K562 (cell line): ENCODE data around the gene LUC7L3. TPM values are rescaled to one million over a fixed set of nuclear protein-coding genes. Genes with fewer than 3 reads are reported as not detected.

ENCODE experiments used
- ATAC-seq: fragments of 200-7000 bp; cut with Tn5 transposase; 3 replicates; pipeline ENCODE4 v1.9.1; 2020; ENCODE audit warnings: moderate library complexity
- BruUV-seq: library from RNA; stranded (reverse); fragments of 400-500 nt; replicated peaks from 2 replicates; lab custom pipeline; 2021; lab: Mats Ljungman, UMichigan
- CTCF ChIA-PET: fragments of 300-600 bp; formaldehyde crosslinking; extraction: SDS; loops from one replicate; lab custom pipeline; 2021; ENCODE audit warnings: low intra/inter-chr PET ratio; lab: Yijun Ruan, JAX
- POLR2A ChIA-PET: fragments of 300-600, 350-650 bp; sonication (Branson Sonifier 250); formaldehyde crosslinking; extraction: SDS; loops from one replicate; lab custom pipeline; 2021; ENCODE audit warnings: antibody characterized with exemption, inconsistent platforms; lab: Yijun Ruan, JAX
- DNase-seq, 4 experiments: peaks; one replicate each; pipeline versions ENCODE4 v3.0.0 to v3.0.0-alpha.2; 2011 to 2018; ENCODE audit warnings: low spot score in 3 of 4, mixed read lengths in 3 of 4; ENCODE audit errors: extremely low read depth in 1 of 4
- FAIRE-seq: peaks from 2 replicates; lab custom pipeline; 2011; peaks lifted over from hg19 to GRCh38; lab: Jason Lieb, UNC
- H2AFZ ChIP-seq: 2 replicates; pipeline ENCODE4 v1.6.0; 2011; ENCODE audit warnings: low read depth, low read length, control low read depth, inconsistent platforms
- H3K27ac ChIP-seq: fragments of 200-600 bp; 3 replicates; pipeline ENCODE4 v1.8.0; 2011; ENCODE audit warnings: low read depth, mild to moderate bottlenecking, control low read depth, inconsistent platforms, low read length, moderate library complexity, mixed read lengths; ENCODE audit errors: extremely low read depth
- H3K27me3 ChIP-seq, 2 experiments: fragments of 300-600 bp in 1 of 2; 2 replicates in 1 of 2; 3 replicates in 1 of 2; pipeline versions ENCODE4 v1.6.0 to v1.8.0; 2011; ENCODE audit warnings: inconsistent platforms in 2 of 2, low read length in 2 of 2, mild to moderate bottlenecking in 1 of 2, mixed read lengths in 1 of 2, moderate library complexity in 1 of 2; ENCODE audit not compliant: control insufficient read depth in 2 of 2, insufficient read depth in 2 of 2
- H3K36me3 ChIP-seq: fragments of 300-600 bp; 3 replicates; pipeline ENCODE4 v1.8.0; 2011; ENCODE audit warnings: mild to moderate bottlenecking, low read length, inconsistent platforms; ENCODE audit not compliant: control insufficient read depth, insufficient read depth
- H3K4me1 ChIP-seq, 2 experiments: fragments of 200-600 bp in 1 of 2; replicated peaks in 1 of 2; 2 replicates in 1 of 2; 3 replicates in 1 of 2; pipeline versions ENCODE4 v1.5.1 to v1.8.0; 2011; ENCODE audit warnings: inconsistent platforms in 2 of 2, low read length in 2 of 2, mild to moderate bottlenecking in 1 of 2, mixed read lengths in 1 of 2, moderate library complexity in 1 of 2; ENCODE audit not compliant: control insufficient read depth in 2 of 2, insufficient read depth in 2 of 2
- H3K4me2 ChIP-seq: 2 replicates; pipeline ENCODE4 v1.6.1; 2011; ENCODE audit warnings: low read length, control low read depth, inconsistent platforms, mixed read lengths; ENCODE audit not compliant: insufficient read depth
- H3K4me3 ChIP-seq: fragments of 200-600 bp; sonication (generic), shearing (Covaris generic); 2 replicates; pipeline ENCODE4 v1.5.1; 2016; ENCODE audit warnings: control low read depth, inconsistent platforms
- H3K79me2 ChIP-seq: fragments of 200-600 bp; 3 replicates; pipeline ENCODE4 v1.8.0; 2011; ENCODE audit warnings: low read length, inconsistent platforms; ENCODE audit not compliant: control insufficient read depth, insufficient read depth
- H3K9ac ChIP-seq, 2 experiments: 2 replicates each; pipeline versions ENCODE4 v1.6.0 to v1.6.1; 2011; ENCODE audit warnings: low read depth in 2 of 2, low read length in 2 of 2, control low read depth in 1 of 2, inconsistent platforms in 1 of 2, mild to moderate bottlenecking in 1 of 2, mixed read lengths in 1 of 2; ENCODE audit not compliant: insufficient read depth in 1 of 2
- H3K9me1 ChIP-seq: one replicate; pipeline ENCODE4 v1.6.0; 2011; ENCODE audit warnings: inconsistent platforms, mild to moderate bottlenecking, low read length, moderate library complexity; ENCODE audit not compliant: control insufficient read depth, insufficient read depth
- H3K9me3 ChIP-seq: replicated peaks from 2 replicates; pipeline ENCODE4 v1.5.1; 2011; ENCODE audit warnings: low read depth, low read length, inconsistent platforms; ENCODE audit not compliant: control insufficient read depth, insufficient read depth
- H4K20me1 ChIP-seq: replicated peaks from 2 replicates; pipeline ENCODE4 v1.6.1; 2011; ENCODE audit warnings: low read length, inconsistent platforms, mixed read lengths; ENCODE audit not compliant: control insufficient read depth, insufficient read depth
- GTF2B ChIP-seq: IDR thresholded peaks from 2 replicates; pipeline ENCODE4 v1.6.1; 2011; ENCODE audit not compliant: insufficient read length; ENCODE audit errors: extremely low read depth
- NRF1 ChIP-seq, 2 experiments: fragments of 450-650 bp; IDR thresholded peaks in 1 of 2; conservative IDR thresholded peaks in 1 of 2; 2 replicates each; pipeline ENCODE4 v1.6.1; 2014; ENCODE audit warnings: mild to moderate bottlenecking in 2 of 2
- PHB ChIP-seq: fragments of 250-450 bp; sonication (Bioruptor Pico); IDR thresholded peaks from 2 replicates; pipeline ENCODE4 v1.5.0; 2021
- PHF21A ChIP-seq: fragments of 450-650 bp; IDR thresholded peaks from 2 replicates; pipeline ENCODE4 v1.6.1; 2017; ENCODE audit warnings: low read depth, borderline replicate concordance
- POLR3G ChIP-seq: IDR thresholded peaks from 2 replicates; pipeline ENCODE4 v1.6.1; 2011; ENCODE audit not compliant: insufficient read length, insufficient replicate concordance; ENCODE audit errors: extremely low read depth
- RFX1 ChIP-seq: fragments of 450-650 bp; IDR thresholded peaks from 2 replicates; pipeline ENCODE4 v1.6.1; 2016; ENCODE audit warnings: mild to moderate bottlenecking, moderate library complexity
- SETDB1 ChIP-seq: IDR thresholded peaks from one replicate; pipeline ENCODE4 v1.6.1; 2012; ENCODE audit warnings: low read length, control low read depth, inconsistent platforms
- USF1 ChIP-seq: sonication (generic); formaldehyde crosslinking; IDR thresholded peaks from 2 replicates; pipeline ENCODE4 v1.9.0; 2022; ENCODE audit warnings: mild to moderate bottlenecking, missing genetic modification reagents
- ZBTB11 ChIP-seq, 3 experiments: fragments of 200-800 bp in 1 of 3; fragments of 250-450 bp in 1 of 3; fragments of 450-650 bp in 1 of 3; sonication (Bioruptor Pico) in 1 of 3; sonication (Bioruptor generic) in 1 of 3; formaldehyde crosslinking in 1 of 3; IDR thresholded peaks; 2 replicates each; pipeline versions ENCODE4 v1.6.1 to v1.8.0; 2016 to 2022; ENCODE audit warnings: mild to moderate bottlenecking in 2 of 3, missing genetic modification characterization in 2 of 3, missing compliant biosample characterization in 1 of 3, moderate library complexity in 1 of 3
- ZHX1 ChIP-seq: fragments of 150-350 bp; conservative IDR thresholded peaks from 2 replicates; pipeline ENCODE4 v1.6.1; 2014; ENCODE audit warnings: low read length
- ZSCAN29 ChIP-seq: fragments of 450-650 bp; IDR thresholded peaks from 2 replicates; pipeline ENCODE4 v1.6.1; 2017
- WGBS: fragments of 100-300 bp; shearing (Covaris generic); methylation state at CpG from one replicate; pipeline ENCODE4 v1.1.6; 2016; ENCODE audit warnings: low coverage, mixed read lengths; ENCODE audit not compliant: insufficient coverage; ENCODE audit errors: missing lambda C conversion rate; 5-methylcytosine and 5-hydroxymethylcytosine counted together
- in situ Hi-C: fragments of 300-500 bp; cut with MboI; formaldehyde crosslinking; loops from 4 replicates; pipeline ENCODE4 v1.15.0; 2018; ENCODE audit warnings: inconsistent platforms, mixed read lengths
- intact Hi-C: fragments of 100-400 bp; cut with micrococcal nuclease; formaldehyde crosslinking; loops from 2 replicates; pipeline ENCODE4 v1.14.2; 2022
- polyA plus RNA-seq, 8 experiments: library from polyadenylated mRNA; depleted of rRNA in 4 of 8; stranded (reverse) in 5 of 8; unstranded in 3 of 8; fragments of >200 nt; fragmentation: Nextera tagmentation in 2 of 8; fragmentation: Illumina TruSeq in 1 of 8; extraction: Ambion mirVana in 2 of 8; extraction: Trizol in 1 of 8; gene quantifications; 2 replicates each; pipeline versions ENCODE4 v1.2.1 to v1.2.3, GENCODE V29; 2011 to 2014; ENCODE audit warnings: inconsistent platforms in 1 of 8, missing spikeins in 1 of 8
- total RNA-seq, 7 experiments: library from RNA; depleted of rRNA in 6 of 7; stranded (reverse); fragments of >200 nt in 6 of 7; fragmentation: Illumina TruSeq in 2 of 7; extraction: Trizol in 2 of 7; gene quantifications; 2 replicates each; pipeline versions ENCODE4 v1.2.1 to v1.2.3, GENCODE V29; 2011 to 2021; ENCODE audit warnings: low replicate concordance in 1 of 7

LUC7L3 gene
- total and polyA plus RNA-seq, 9 of the 15 experiments (the other 6 are each of a cell fraction or from before 2014, with no cell fraction given): 80.8 to 284 (median 127) TPM

GRCh38 chr17:50686494-50687199 is 32.8 kb upstream of the LUC7L3 start:
- H3K79me2 ChIP-seq: no peaks in the 10 kb centered on the region
- H3K9me3 ChIP-seq: no peaks in the 10 kb centered on the region
- no peaks in the 10 kb centered on the region for H3K9me1 ChIP-seq
- in situ Hi-C loops: no loop called here
- H3K4me3 ChIP-seq: no peak overlapping the region
- WGBS: 29% methylated on average over 13 of the region's 14 CpGs
- intact Hi-C loops: no loop called here
- H4K20me1 ChIP-seq: no peaks in the 10 kb centered on the region
- H3K27me3 ChIP-seq: no peaks in the 10 kb centered on the region
- H3K4me2 ChIP-seq: no peak overlapping the region
- ATAC-seq: no peak
- H3K36me3 ChIP-seq: no peaks in the 10 kb centered on the region
- no peak overlapping the region; a peak in 1 of 4 replicates for H3K9ac ChIP-seq
- ChIA-PET CTCF (no interaction called here), POLR2A (interaction anchor here (0.6 to 1.2 kb wide), 2 partner anchors 9 to 60 kb away, joined by 3 to 4 read pairs; no protein-coding TSS in a partner anchor)
- no peak for FAIRE-seq
- no peak overlapping the region for H3K27ac ChIP-seq
- 0 out of 2 replicates have a peak overlapping the region, but pooled peaks have one; percentile 19 for H2AFZ ChIP-seq
- H3K4me1 ChIP-seq: peaks cover 4 to 22% of the 10 kb centered on the region in 2 experiments; a peak in 3 of 5 replicates
- no TSS peak for BruUV-seq
- DNase-seq: no peak
- TF ChIP-seq POLR3G (no peak), ZBTB11 (CRISPR knock-in tag; IDR thresholded peaks at IDR 0.05) (no peak), SETDB1 (no peak), ZSCAN29 (no peak), PHB (CRISPR knock-in tag) (no peak), RFX1 (no peak), NRF1 (conservative IDR thresholded peaks at IDR 0.05 in 1 of 2, IDR thresholded peaks at IDR 0.05 in 1 of 2) (no peak), GTF2B (no peak), USF1 (CRISPR knock-in tag) (no peak), ZHX1 (no peak), PHF21A (no peak)
